HEK293T (cell line): ENCODE measurements around the gene MEDAG.

ENCODE experiments used
- ELF4 ChIP-seq: fragments of 450-650 bp; IDR thresholded peaks from 2 replicates; pipeline ENCODE4 v1.6.1; 2017; ENCODE audit warnings: antibody characterized with exemption
- FOXA1 ChIP-seq: fragments of 450-650 bp; IDR thresholded peaks from 2 replicates; pipeline ENCODE4 v1.6.1; 2016; ENCODE audit warnings: mild to moderate bottlenecking
- HDGF ChIP-seq: fragments of 450-650 bp; IDR thresholded peaks from 2 replicates; pipeline ENCODE4 v1.6.1; 2017; ENCODE audit warnings: antibody characterized with exemption, borderline replicate concordance
- NFRKB ChIP-seq: fragments of 450-650 bp; IDR thresholded peaks from 2 replicates; pipeline ENCODE4 v1.6.1; 2016; ENCODE audit warnings: mild to moderate bottlenecking, moderate library complexity
- TARDBP ChIP-seq: fragments of 450-650 bp; IDR thresholded peaks from 2 replicates; pipeline ENCODE4 v1.6.1; 2016

GRCh38 chr13:30927595-30927994 lies 21.5 kb downstream of the MEDAG start:
- TF ChIP-seq NFRKB: no peak
- TF ChIP-seq TARDBP: no peak
- TF ChIP-seq FOXA1: no peak
- no peak for TF ChIP-seq ELF4
- no peak for TF ChIP-seq HDGF
